Osteoblast (primary cell): ENCODE results near the gene PTPRH. TPM values are rescaled to one million over a fixed set of nuclear protein-coding genes. Genes with fewer than 3 reads are reported as not detected.

ENCODE experiments used
- DNase-seq: peaks from one replicate; pipeline ENCODE4 v3.0.0; 2011; ENCODE audit warnings: low spot score, mixed read lengths; ENCODE audit not compliant: insufficient read length; ENCODE audit errors: missing footprints
- H2AFZ ChIP-seq: 2 replicates; pipeline ENCODE4 v1.6.0; 2011; ENCODE audit warnings: mild to moderate bottlenecking, low read length
- H3K27ac ChIP-seq: 2 replicates; pipeline ENCODE4 v1.5.1; 2011; ENCODE audit warnings: mild to moderate bottlenecking, low read depth, low read length, moderate library complexity
- H3K27me3 ChIP-seq: 2 replicates; pipeline ENCODE4 v1.6.0; 2012; ENCODE audit warnings: mild to moderate bottlenecking, control low read depth, inconsistent platforms, low read length, moderate library complexity; ENCODE audit not compliant: insufficient read depth
- H3K36me3 ChIP-seq: 2 replicates; pipeline ENCODE4 v1.5.1; 2011; ENCODE audit warnings: mild to moderate bottlenecking, low read length, control low read depth, moderate library complexity; ENCODE audit not compliant: insufficient read depth
- H3K4me1 ChIP-seq: 2 replicates; pipeline ENCODE4 v1.5.1; 2011; ENCODE audit warnings: mild to moderate bottlenecking, low read length, control low read depth, moderate library complexity; ENCODE audit not compliant: insufficient read depth
- H3K4me2 ChIP-seq: 2 replicates; pipeline ENCODE4 v1.6.0; 2011; ENCODE audit warnings: mild to moderate bottlenecking, low read length; ENCODE audit not compliant: insufficient read depth
- H3K4me3 ChIP-seq: fragments of 200-600 bp; sonication (generic); 3 replicates; pipeline ENCODE4 v1.5.1; 2012; ENCODE audit warnings: mild to moderate bottlenecking, low read length, inconsistent platforms; ENCODE audit not compliant: insufficient read depth
- H3K79me2 ChIP-seq: 2 replicates; pipeline ENCODE4 v1.6.0; 2012; ENCODE audit warnings: mild to moderate bottlenecking, low read length, control low read depth, inconsistent platforms; ENCODE audit not compliant: insufficient read depth
- H3K9me3 ChIP-seq: 2 replicates; pipeline ENCODE4 v1.5.1; 2011; ENCODE audit warnings: low read depth, low read length, control low read depth
- H4K20me1 ChIP-seq: 2 replicates; pipeline ENCODE4 v1.6.0; 2012; ENCODE audit warnings: mild to moderate bottlenecking, low read length, control low read depth; ENCODE audit not compliant: insufficient read depth
- CTCF ChIP-seq: IDR thresholded peaks from 2 replicates; pipeline ENCODE4 v1.5.1; 2011; ENCODE audit warnings: mild to moderate bottlenecking, low read depth, low read length, moderate library complexity; ENCODE audit errors: extremely low read depth
- total RNA-seq: library from RNA; depleted of rRNA; stranded (reverse); fragments of >200 nt; gene quantifications from 2 replicates; pipeline ENCODE4 v1.2.3, GENCODE V29; 2012

Gene PTPRH
- total RNA-seq, 1 donor = 1.1 TPM

GRCh38 chr19:55178781-55179599 lies 30.3 kb downstream of the PTPRH start:
- no peaks in the 10 kb centered on the region for H3K9me3 ChIP-seq
- peak overlapping the region; percentile 82 for H2AFZ ChIP-seq
- peak overlapping the region; percentile 73 for H3K4me2 ChIP-seq
- peak overlapping the region; percentile 67 for H3K4me3 ChIP-seq
- no peaks in the 10 kb centered on the region for H3K36me3 ChIP-seq
- TF ChIP-seq CTCF = no peak
- H3K79me2 ChIP-seq = no peaks in the 10 kb centered on the region
- peaks cover 2% of the 10 kb centered on the region for H4K20me1 ChIP-seq
- H3K27ac ChIP-seq = no peak overlapping the region
- H3K4me1 ChIP-seq = peaks cover 8% of the 10 kb centered on the region
- peak; percentile 98 for DNase-seq
- peaks cover 30% of the 10 kb centered on the region for H3K27me3 ChIP-seq

GRCh38 chr19:55176076-55176475 lies 33.2 kb downstream of the PTPRH start:
- H3K27ac ChIP-seq = no peak overlapping the region

GRCh38 chr19:55175117-55175867 lies 34.0 kb downstream of the PTPRH start:
- no peak overlapping the region for H2AFZ ChIP-seq
- TF ChIP-seq CTCF = no peak
- peak; percentile 85 for DNase-seq
- H3K9me3 ChIP-seq = no peaks in the 10 kb centered on the region
- peaks cover 12% of the 10 kb centered on the region for H3K27me3 ChIP-seq
- no peaks in the 10 kb centered on the region for H3K79me2 ChIP-seq
- H3K4me3 ChIP-seq = no peak overlapping the region
- H3K27ac ChIP-seq = no peak overlapping the region
- peaks cover 17% of the 10 kb centered on the region for H3K4me1 ChIP-seq
- peaks cover 2% of the 10 kb centered on the region for H4K20me1 ChIP-seq
- H3K36me3 ChIP-seq = no peaks in the 10 kb centered on the region
- no peak overlapping the region for H3K4me2 ChIP-seq

More at GRCh38 chr19:55176076-55176475, 33.2 kb downstream of the PTPRH start:
- peak; percentile 84 for DNase-seq
- no peak for TF ChIP-seq CTCF
- Histone ChIP-seq H3K9me3 (no peaks in the 10 kb centered on the region), H4K20me1 (peaks cover 2% of the 10 kb centered on the region), H3K4me1 (peaks cover 17% of the 10 kb centered on the region), H3K27me3 (peaks cover 18% of the 10 kb centered on the region), H3K36me3 (no peaks in the 10 kb centered on the region), H3K79me2 (no peaks in the 10 kb centered on the region), H3K4me2 (no peak overlapping the region), H2AFZ (no peak overlapping the region), H3K4me3 (no peak overlapping the region)

GRCh38 chr19:55174425-55175116 lies 34.7 kb downstream of the PTPRH start:
- Histone ChIP-seq H3K36me3 (no peaks in the 10 kb centered on the region), H4K20me1 (peaks cover 2% of the 10 kb centered on the region), H3K4me3 (peak overlapping the region; percentile 80), H3K27ac (no peak overlapping the region), H3K9me3 (no peaks in the 10 kb centered on the region), H3K27me3 (peaks cover 7% of the 10 kb centered on the region), H3K79me2 (no peaks in the 10 kb centered on the region), H3K4me1 (peaks cover 15% of the 10 kb centered on the region), H2AFZ (no peak overlapping the region), H3K4me2 (peak overlapping the region; percentile 89)
- no peak for TF ChIP-seq CTCF
- DNase-seq = peak; percentile 74
